A549 (cell line): ENCODE results near the gene WSB2. TPM values are rescaled to one million over a fixed set of nuclear protein-coding genes. Genes with fewer than 3 reads are reported as not detected.
A peak's percentile ranks its signal among the peaks of the same experiment; 100 is the strongest.
"Not testable (repeated sequence)": the region's sequence is repeated elsewhere in the genome, so short reads cannot be mapped to it uniquely, and the experiment has no call there.

ENCODE experiments used
- ATAC-seq, 2 experiments: fragments of 200-7000 bp in 1 of 2; fragments of >200 bp in 1 of 2; cut with Nextera tagmentation in 1 of 2; cut with Tn5 transposase in 1 of 2; 3 replicates each; pipeline versions ENCODE4 v1.8.0 to v1.9.1; 2018 to 2020; ENCODE audit warnings: mild to moderate bottlenecking in 1 of 2, moderate library complexity in 1 of 2
- CTCF ChIA-PET: fragments of 300-600 bp; sonication (Branson Sonifier 250); formaldehyde crosslinking; extraction: SDS; loops from one replicate; lab custom pipeline; 2021; ENCODE audit warnings: antibody characterized with exemption, inconsistent platforms; lab: Yijun Ruan, JAX
- POLR2A ChIA-PET: fragments of 350-600 bp; formaldehyde crosslinking; extraction: SDS; loops from one replicate; lab custom pipeline; 2021; ENCODE audit warnings: antibody characterized with exemption, inconsistent platforms; lab: Yijun Ruan, JAX
- DNase-seq, 2 experiments: peaks; one replicate each; pipeline versions ENCODE4 v3.0.0 to v3.0.0-alpha.2; 2011 to 2016; ENCODE audit warnings: low read depth in 1 of 2, low spot score in 1 of 2
- FAIRE-seq: peaks from 2 replicates; lab custom pipeline; 2011; peaks lifted over from hg19 to GRCh38; lab: Jason Lieb, UNC
- H3K27ac ChIP-seq, 2 experiments: fragments of >200 bp; sonication (Bioruptor Twin); formaldehyde crosslinking; 3 replicates each; pipeline ENCODE4 v1.5.1; 2016 to 2017
- H3K4me1 ChIP-seq: fragments of >200 bp; sonication (Bioruptor Twin); formaldehyde crosslinking; 3 replicates; pipeline ENCODE4 v1.6.1; 2016
- H3K4me2 ChIP-seq: fragments of >200 bp; sonication (Bioruptor Twin); formaldehyde crosslinking; 3 replicates; pipeline ENCODE4 v1.6.1; 2016
- H3K4me3 ChIP-seq: fragments of >200 bp; sonication (Bioruptor Twin); formaldehyde crosslinking; 3 replicates; pipeline ENCODE4 v1.5.1; 2016
- H3K9me3 ChIP-seq: fragments of >200 bp; sonication (Bioruptor Twin); formaldehyde crosslinking; 3 replicates; pipeline ENCODE4 v1.6.1; 2016
- ATOH8 ChIP-seq: fragments of 250-450 bp; sonication (Bioruptor Pico); IDR thresholded peaks from 2 replicates; pipeline ENCODE4 v1.5.0; 2020; ENCODE audit warnings: low read depth, mild to moderate bottlenecking, moderate library complexity
- CBX8 ChIP-seq: fragments of 200-600 bp; sonication (generic); IDR thresholded peaks from 2 replicates; pipeline ENCODE4 v1.6.1; 2016
- EHF ChIP-seq: fragments of 250-450 bp; sonication (Bioruptor Pico); IDR thresholded peaks from 2 replicates; pipeline ENCODE4 v1.5.0; 2020; ENCODE audit warnings: mild to moderate bottlenecking
- EP300 ChIP-seq, 2 experiments: fragments of >200 bp; sonication (Bioruptor Twin); formaldehyde crosslinking; IDR thresholded peaks; 2 replicates in 1 of 2; 3 replicates in 1 of 2; pipeline ENCODE4 v1.6.1; 2016 to 2017
- FOSB ChIP-seq: fragments of 250-450 bp; sonication (Bioruptor Pico); IDR thresholded peaks from 2 replicates; pipeline ENCODE4 v1.5.0; 2020; ENCODE audit warnings: mild to moderate bottlenecking, moderate library complexity
- GATA3 ChIP-seq: IDR thresholded peaks from 2 replicates; pipeline ENCODE4 v1.6.1; 2012; ENCODE audit warnings: borderline replicate concordance
- HOXB13 ChIP-seq: fragments of 250-450 bp; sonication (Bioruptor Pico); IDR thresholded peaks from 2 replicates; pipeline ENCODE4 v1.5.0; 2020; ENCODE audit warnings: low read depth, mild to moderate bottlenecking, moderate library complexity
- JUNB ChIP-seq: fragments of >200 bp; sonication (Bioruptor Twin); formaldehyde crosslinking; IDR thresholded peaks from 2 replicates; pipeline ENCODE4 v1.6.1; 2016
- MAX ChIP-seq: IDR thresholded peaks from 2 replicates; pipeline ENCODE4 v1.6.1; 2012
- PBX3 ChIP-seq: IDR thresholded peaks from 2 replicates; pipeline ENCODE4 v1.6.1; 2012
- POLR2A ChIP-seq: IDR thresholded peaks from 2 replicates; pipeline ENCODE4 v1.6.1; 2012; ENCODE audit warnings: mild to moderate bottlenecking, low read length
- POLR2AphosphoS2 ChIP-seq: conservative IDR thresholded peaks from 2 replicates; pipeline ENCODE4 v1.6.1; 2012; ENCODE audit warnings: low read length, improper control_type of control experiment, inconsistent platforms
- REST ChIP-seq: fragments of 200-600 bp; sonication (generic); IDR thresholded peaks from 2 replicates; pipeline ENCODE4 v1.6.1; 2016; ENCODE audit warnings: antibody characterized with exemption, mild to moderate bottlenecking, moderate library complexity
- RFX5 ChIP-seq: fragments of 450-650 bp; IDR thresholded peaks from 2 replicates; pipeline ENCODE4 v1.7.1; 2014; ENCODE audit warnings: antibody characterized with exemption, mild to moderate bottlenecking, moderate library complexity
- RNF2 ChIP-seq: fragments of 200-600 bp; sonication (generic); IDR thresholded peaks from 2 replicates; pipeline ENCODE4 v1.6.1; 2016; ENCODE audit warnings: low read depth, mild to moderate bottlenecking, antibody characterized with exemption, moderate library complexity, borderline replicate concordance
- SREBF2 ChIP-seq: fragments of 450-650 bp; IDR thresholded peaks from 2 replicates; pipeline ENCODE4 v1.6.1; 2014; ENCODE audit warnings: mild to moderate bottlenecking, moderate library complexity
- ZNF302 ChIP-seq: fragments of 250-450 bp; sonication (Bioruptor Pico); IDR thresholded peaks from 2 replicates; pipeline ENCODE4 v1.9.0; 2021; ENCODE audit warnings: inconsistent platforms, mild to moderate bottlenecking, moderate library complexity
- WGBS: methylation state at CpG from one replicate; pipeline ENCODE4 v1.1.6; 2017; ENCODE audit errors: missing lambda C conversion rate; 5-methylcytosine and 5-hydroxymethylcytosine counted together
- polyA plus RNA-seq, 4 experiments: library from polyadenylated mRNA; depleted of rRNA in 3 of 4; stranded (reverse); fragments of >200 nt; fragmentation: RNase III in 1 of 4; extraction: RNeasy Plus Mini Kit Qiagen cat#74134 plus additional on column Dnase treatment in 1 of 4; gene quantifications; 2 replicates in 3 of 4; 3 replicates in 1 of 4; pipeline ENCODE4 v1.2.3, GENCODE V29; 2011 to 2017
- TF ChIP-seq, protein P1 (sequence below): fragments of 450-650 bp; IDR thresholded peaks from 2 replicates; pipeline ENCODE4 v1.6.1; 2014; ENCODE audit warnings: antibody characterized with exemption

Gene WSB2
- polyA plus RNA-seq, 2 of the 4 experiments (the other 2 are of a cell fraction), result 40.5 to 93.5 TPM

- H3K9me3 ChIP-seq, result 0 out of 3 replicates have a peak, but pooled peaks cover 9% of the 10 kb centered on the region
- DNase-seq, result no peak
- ChIA-PET POLR2A (no interaction called here), CTCF (interaction anchor here (0.6 to 1.3 kb wide), 4 partner anchors 15 to 295 kb away, joined by 3 read pairs; partner anchors contain the start of gene WSB2)
- 97% methylated on average over 9 of the region's 9 CpGs for WGBS
- no peak for FAIRE-seq
- H3K27ac ChIP-seq, result no peak overlapping the region
- ATAC-seq, result no peak; a peak in 1 of 6 replicates
- no peak overlapping the region for H3K4me3 ChIP-seq
- no peak overlapping the region for H3K4me2 ChIP-seq
- no peaks in the 10 kb centered on the region for H3K4me1 ChIP-seq
- TF ChIP-seq EHF (CRISPR knock-in tag) (no peak), POLR2A (no peak), RNF2 (no peak)
- TF ChIP-seq, protein P1, sequence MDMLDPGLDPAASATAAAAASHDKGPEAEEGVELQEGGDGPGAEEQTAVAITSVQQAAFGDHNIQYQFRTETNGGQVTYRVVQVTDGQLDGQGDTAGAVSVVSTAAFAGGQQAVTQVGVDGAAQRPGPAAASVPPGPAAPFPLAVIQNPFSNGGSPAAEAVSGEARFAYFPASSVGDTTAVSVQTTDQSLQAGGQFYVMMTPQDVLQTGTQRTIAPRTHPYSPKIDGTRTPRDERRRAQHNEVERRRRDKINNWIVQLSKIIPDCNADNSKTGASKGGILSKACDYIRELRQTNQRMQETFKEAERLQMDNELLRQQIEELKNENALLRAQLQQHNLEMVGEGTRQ, result no peak
- TF ChIP-seq, all 56 proteins: peak for 0
Measured at GRCh38 chr12:118082161-118082560, 21.2 kb upstream of the WSB2 start.

DNA sequence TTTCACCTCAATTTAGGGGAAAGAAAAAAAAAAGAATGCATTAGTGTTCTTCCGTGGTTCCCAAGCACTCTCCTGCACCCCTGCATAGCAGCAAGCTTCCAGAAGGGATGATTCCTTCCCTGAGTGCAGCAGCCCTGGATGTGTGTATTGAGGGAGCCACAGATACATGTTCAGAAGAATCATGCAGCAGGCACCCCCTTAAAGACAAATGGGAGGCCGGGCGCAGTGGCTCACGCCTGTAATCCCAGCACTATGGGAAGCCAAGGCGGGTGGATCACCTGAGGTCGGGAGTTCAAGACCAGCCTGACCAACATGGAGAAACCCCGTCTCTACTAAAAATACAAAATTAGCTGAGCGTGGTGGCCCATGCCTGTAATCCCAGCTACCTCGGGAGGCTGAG is 20.5 kb upstream of the WSB2 start:
- H3K4me2 ChIP-seq, H3K27ac ChIP-seq, H3K9me3 ChIP-seq, H3K4me3 ChIP-seq, POLR2A ChIA-PET, DNase-seq, ATAC-seq, FAIRE-seq, H3K4me1 ChIP-seq: not testable (repeated sequence)
- CTCF ChIA-PET, result interaction anchor here (0.6 to 1.3 kb wide), 3 partner anchors 14 to 295 kb away, joined by 3 read pairs; no protein-coding TSS in a partner anchor
- 96% methylated on average over 9 of the region's 9 CpGs for WGBS

- H3K4me2 ChIP-seq, result no peak overlapping the region
- no peak for TF ChIP-seq SREBF2
- TF ChIP-seq ZNF302 (CRISPR knock-in tag), result no peak
- TF ChIP-seq, protein P1, result no peak
- no peak for TF ChIP-seq HOXB13 (CRISPR knock-in tag)
- TF ChIP-seq, all 56 proteins: peak for 0
- 90% methylated on average over 4 of the region's 4 CpGs for WGBS
- POLR2A ChIA-PET, result no interaction called here
- DNase-seq (no peak), FAIRE-seq (no peak), ATAC-seq (0 out of 6 replicates have a peak, but pooled peaks of 1 of the 2 experiments have one; percentile 13)
- Histone ChIP-seq H3K27ac (no peak overlapping the region), H3K4me3 (no peak overlapping the region), H3K9me3 (0 out of 3 replicates have a peak, but pooled peaks cover 9% of the 10 kb centered on the region), H3K4me1 (no peaks in the 10 kb centered on the region)
- CTCF ChIA-PET, result interaction anchor here (0.7 kb wide), 1 partner anchor 46 kb away, joined by 3 read pairs; no protein-coding TSS in a partner anchor
Measured at GRCh38 chr12:118073768-118074167, 12.8 kb upstream of the WSB2 start.

GRCh38 chr12:118070650-118071049 is 9.7 kb upstream of the WSB2 start:
- no peak for FAIRE-seq
- TF ChIP-seq CBX8 (no peak), GATA3 (no peak), FOSB (CRISPR knock-in tag) (no peak), PBX3 (no peak), EHF (CRISPR knock-in tag) (no peak), POLR2A (no peak), RNF2 (no peak), RFX5 (no peak), ATOH8 (CRISPR knock-in tag) (no peak), REST (no peak), EP300 (IDR thresholded peaks at IDR 0.05) (no peak), MAX (no peak), POLR2AphosphoS2 (no peak), JUNB (no peak)
- TF ChIP-seq, all 56 proteins: peak for 0
- 82% methylated on average over 3 of the region's 3 CpGs for WGBS
- POLR2A ChIA-PET, result no interaction called here
- CTCF ChIA-PET, result no interaction called here
- H3K4me2 ChIP-seq, result no peak overlapping the region
- DNase-seq, result no peak
- no peak overlapping the region for H3K27ac ChIP-seq
- no peak overlapping the region for H3K4me3 ChIP-seq
- no peaks in the 10 kb centered on the region for H3K9me3 ChIP-seq
- no peak for ATAC-seq
- no peaks in the 10 kb centered on the region for H3K4me1 ChIP-seq
